MM.1S (cell line): ENCODE measurements around the gene EMILIN2.
"Not testable (repeated sequence)": the region's sequence is repeated elsewhere in the genome, so short reads cannot be mapped to it uniquely, and the experiment has no call there.

Experiments
- DNase-seq: peaks from one replicate; pipeline ENCODE4 v3.0.0-alpha.2; 2015
- H2AFZ ChIP-seq: fragments of 300-600 bp; sonication (generic); 2 replicates; pipeline ENCODE4 v1.6.0; 2016; ENCODE audit warnings: antibody characterized with exemption, low read length
- H3F3A ChIP-seq: fragments of 300-600 bp; sonication (generic); 2 replicates; pipeline ENCODE4 v1.6.1; 2016; ENCODE audit warnings: mild to moderate bottlenecking, antibody characterized with exemption, low read length, moderate library complexity, mixed read lengths; ENCODE audit not compliant: insufficient read depth
- H3K27ac ChIP-seq: fragments of 300-600 bp; sonication (generic); 2 replicates; pipeline ENCODE4 v1.5.1; 2016; ENCODE audit warnings: mild to moderate bottlenecking, low read length
- H3K27me3 ChIP-seq: fragments of 300-600 bp; sonication (generic); replicated peaks from 2 replicates; pipeline ENCODE4 v1.6.0; 2016; ENCODE audit warnings: low read length; ENCODE audit not compliant: insufficient read depth
- H3K36me3 ChIP-seq: fragments of 300-600 bp; sonication (generic); replicated peaks from 2 replicates; pipeline ENCODE4 v1.6.1; 2016; ENCODE audit warnings: mild to moderate bottlenecking, low read length, mixed read lengths; ENCODE audit not compliant: insufficient read depth
- H3K4me1 ChIP-seq: fragments of 300-600 bp; sonication (generic); 2 replicates; pipeline ENCODE4 v1.6.1; 2016; ENCODE audit warnings: low read length, mixed read lengths
- H3K4me2 ChIP-seq: fragments of 300-600 bp; sonication (generic); 2 replicates; pipeline ENCODE4 v1.6.0; 2016; ENCODE audit warnings: low read depth, low read length
- H3K4me3 ChIP-seq: fragments of 300-600 bp; sonication (generic); 2 replicates; pipeline ENCODE4 v1.5.1; 2016; ENCODE audit warnings: low read length, mixed read lengths
- H3K79me2 ChIP-seq: fragments of 300-600 bp; sonication (generic); 2 replicates; pipeline ENCODE4 v1.6.1; 2016; ENCODE audit warnings: mixed run types, low read length, mixed read lengths
- H3K9ac ChIP-seq: fragments of 300-600 bp; sonication (generic); 2 replicates; pipeline ENCODE4 v1.6.1; 2016; ENCODE audit warnings: low read length, mixed read lengths
- H3K9me2 ChIP-seq: fragments of 300-600 bp; sonication (generic); replicated peaks from 2 replicates; pipeline ENCODE4 v1.6.1; 2016; ENCODE audit warnings: mild to moderate bottlenecking, low read length, mixed read lengths; ENCODE audit not compliant: insufficient read depth
- H3K9me3 ChIP-seq: fragments of 300-600 bp; sonication (generic); replicated peaks from 2 replicates; pipeline ENCODE4 v1.6.1; 2016; ENCODE audit warnings: mild to moderate bottlenecking, low read length, mixed read lengths; ENCODE audit not compliant: insufficient read depth
- H4K20me1 ChIP-seq: fragments of 300-600 bp; sonication (generic); 2 replicates; pipeline ENCODE4 v1.6.1; 2016; ENCODE audit warnings: mild to moderate bottlenecking, low read length, moderate library complexity, mixed read lengths; ENCODE audit not compliant: insufficient read depth
- EZH2phosphoT487 ChIP-seq: fragments of 300-600 bp; sonication (generic); IDR thresholded peaks from 2 replicates; pipeline ENCODE4 v1.6.1; 2018; ENCODE audit warnings: antibody characterized with exemption, low read length
- TF ChIP-seq, protein P1 (sequence below): fragments of 300-600 bp; sonication (generic); IDR thresholded peaks from 2 replicates; pipeline ENCODE4 v1.5.1; 2016; ENCODE audit warnings: antibody characterized with exemption, low read length, mixed read lengths

EMILIN2 gene

DNA sequence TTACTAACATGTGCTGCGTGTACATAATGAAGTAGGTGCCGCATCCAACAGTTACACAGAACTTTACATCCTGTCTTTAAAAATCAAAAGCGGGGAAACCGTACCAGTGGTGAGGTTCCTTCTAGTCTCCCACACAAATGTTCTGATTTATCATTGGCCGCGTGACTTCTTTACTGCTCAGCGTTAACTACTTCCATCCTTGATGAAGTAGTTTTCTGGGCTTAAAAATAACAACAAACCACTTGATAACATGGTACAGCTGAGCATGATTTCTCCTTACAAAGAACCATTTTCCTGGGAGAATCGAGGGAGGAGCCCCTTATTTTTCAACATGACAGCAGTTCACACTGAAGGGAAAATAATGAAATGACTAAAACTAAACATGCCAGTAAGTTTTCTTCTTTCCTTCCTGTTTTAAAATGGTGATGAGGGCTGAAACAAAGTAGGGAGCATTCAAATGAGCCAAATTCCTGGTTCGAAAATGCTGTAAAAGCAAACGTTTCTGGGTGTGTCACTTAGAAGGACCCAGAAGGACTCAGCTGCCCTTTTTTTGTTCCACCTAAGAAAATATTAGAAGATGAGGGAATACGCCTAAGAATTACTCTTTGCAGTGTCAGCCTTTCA, 9.9 kb downstream of the EMILIN2 start:
- H3K4me2 ChIP-seq: no peak overlapping the region
- H3F3A ChIP-seq: no peaks in the 10 kb centered on the region
- no peak overlapping the region for H3K9ac ChIP-seq
- no peaks in the 10 kb centered on the region for H3K4me1 ChIP-seq
- no peaks in the 10 kb centered on the region for H4K20me1 ChIP-seq
- H3K36me3 ChIP-seq: no peaks in the 10 kb centered on the region
- no peak for DNase-seq
- no peaks in the 10 kb centered on the region for H3K27me3 ChIP-seq
- no peaks in the 10 kb centered on the region for H3K9me2 ChIP-seq
- no peak overlapping the region for H3K4me3 ChIP-seq
- no peak overlapping the region for H2AFZ ChIP-seq
- no peak overlapping the region for H3K27ac ChIP-seq
- TF ChIP-seq, protein P1, sequence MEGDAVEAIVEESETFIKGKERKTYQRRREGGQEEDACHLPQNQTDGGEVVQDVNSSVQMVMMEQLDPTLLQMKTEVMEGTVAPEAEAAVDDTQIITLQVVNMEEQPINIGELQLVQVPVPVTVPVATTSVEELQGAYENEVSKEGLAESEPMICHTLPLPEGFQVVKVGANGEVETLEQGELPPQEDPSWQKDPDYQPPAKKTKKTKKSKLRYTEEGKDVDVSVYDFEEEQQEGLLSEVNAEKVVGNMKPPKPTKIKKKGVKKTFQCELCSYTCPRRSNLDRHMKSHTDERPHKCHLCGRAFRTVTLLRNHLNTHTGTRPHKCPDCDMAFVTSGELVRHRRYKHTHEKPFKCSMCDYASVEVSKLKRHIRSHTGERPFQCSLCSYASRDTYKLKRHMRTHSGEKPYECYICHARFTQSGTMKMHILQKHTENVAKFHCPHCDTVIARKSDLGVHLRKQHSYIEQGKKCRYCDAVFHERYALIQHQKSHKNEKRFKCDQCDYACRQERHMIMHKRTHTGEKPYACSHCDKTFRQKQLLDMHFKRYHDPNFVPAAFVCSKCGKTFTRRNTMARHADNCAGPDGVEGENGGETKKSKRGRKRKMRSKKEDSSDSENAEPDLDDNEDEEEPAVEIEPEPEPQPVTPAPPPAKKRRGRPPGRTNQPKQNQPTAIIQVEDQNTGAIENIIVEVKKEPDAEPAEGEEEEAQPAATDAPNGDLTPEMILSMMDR: no peak
- no peaks in the 10 kb centered on the region for H3K9me3 ChIP-seq
- no peaks in the 10 kb centered on the region for H3K79me2 ChIP-seq

DNA sequence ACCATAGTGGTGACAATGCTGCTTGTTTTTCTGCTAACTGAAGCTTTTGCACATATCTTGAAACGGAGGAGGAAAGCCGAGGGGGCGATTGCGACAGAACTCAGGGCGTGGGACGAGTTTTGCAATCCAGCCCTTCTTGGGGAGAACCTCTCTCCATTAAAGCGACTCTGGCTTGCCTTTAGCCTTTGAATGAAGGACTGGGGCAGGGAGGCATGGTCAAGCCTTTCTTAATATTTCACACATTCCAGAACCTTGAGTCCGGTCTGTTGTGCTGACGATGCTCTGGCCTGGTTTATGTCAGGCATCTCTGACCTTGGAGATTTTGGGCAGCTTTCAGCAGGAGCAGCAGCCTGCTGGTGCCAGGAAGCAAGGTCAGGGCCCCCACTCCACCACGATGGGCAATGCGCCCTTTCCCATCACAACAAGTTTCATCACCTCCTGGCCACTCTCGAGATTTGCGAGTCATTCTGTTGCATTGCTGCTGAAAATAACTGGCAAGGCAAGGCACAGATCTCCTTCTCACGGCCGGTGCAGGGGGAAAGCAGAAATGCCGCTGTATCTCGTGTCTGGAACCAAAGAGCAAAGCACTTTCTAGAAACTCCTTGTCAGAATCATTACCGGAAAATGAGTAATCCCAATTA, 10.8 kb downstream of the EMILIN2 start:
- H3K9me2 ChIP-seq: no peaks in the 10 kb centered on the region
- H3K27me3 ChIP-seq: no peaks in the 10 kb centered on the region
- no peak overlapping the region for H2AFZ ChIP-seq
- no peak overlapping the region for H3K27ac ChIP-seq
- no peak for DNase-seq
- H4K20me1 ChIP-seq: no peaks in the 10 kb centered on the region
- no peak overlapping the region for H3K9ac ChIP-seq
- no peaks in the 10 kb centered on the region for H3K9me3 ChIP-seq
- no peak for TF ChIP-seq EZH2phosphoT487
- H3K4me1 ChIP-seq: no peaks in the 10 kb centered on the region
- H3K36me3 ChIP-seq: no peaks in the 10 kb centered on the region
- H3K4me2 ChIP-seq: no peak overlapping the region
- no peaks in the 10 kb centered on the region for H3F3A ChIP-seq
- no peak overlapping the region for H3K4me3 ChIP-seq
- H3K79me2 ChIP-seq: no peaks in the 10 kb centered on the region

DNA sequence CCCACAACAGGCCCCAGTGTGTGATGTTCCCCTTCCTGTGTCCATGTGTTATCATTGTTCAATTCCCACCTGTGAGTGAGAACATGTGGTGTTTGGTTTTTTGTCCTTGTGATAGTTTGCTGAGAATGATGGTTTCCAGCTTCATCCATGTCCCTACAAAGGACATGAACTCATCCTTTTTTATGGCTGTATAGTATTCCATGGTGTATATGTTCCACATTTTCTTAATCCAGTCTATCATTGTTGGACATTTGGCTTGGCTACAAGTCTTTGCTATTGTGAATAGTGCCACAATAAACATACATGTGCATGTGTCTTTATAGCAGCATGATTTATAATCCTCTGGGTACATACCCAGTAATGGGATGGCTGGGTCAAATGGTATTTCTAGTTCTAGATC, 13.6 kb downstream of the EMILIN2 start:
- H3K36me3 ChIP-seq, H4K20me1 ChIP-seq, H3K4me2 ChIP-seq, H3F3A ChIP-seq, H3K9ac ChIP-seq, H2AFZ ChIP-seq, H3K9me2 ChIP-seq, H3K79me2 ChIP-seq, H3K27me3 ChIP-seq, H3K4me3 ChIP-seq, H3K4me1 ChIP-seq, H3K9me3 ChIP-seq, H3K27ac ChIP-seq, DNase-seq: not testable (repeated sequence)

DNA sequence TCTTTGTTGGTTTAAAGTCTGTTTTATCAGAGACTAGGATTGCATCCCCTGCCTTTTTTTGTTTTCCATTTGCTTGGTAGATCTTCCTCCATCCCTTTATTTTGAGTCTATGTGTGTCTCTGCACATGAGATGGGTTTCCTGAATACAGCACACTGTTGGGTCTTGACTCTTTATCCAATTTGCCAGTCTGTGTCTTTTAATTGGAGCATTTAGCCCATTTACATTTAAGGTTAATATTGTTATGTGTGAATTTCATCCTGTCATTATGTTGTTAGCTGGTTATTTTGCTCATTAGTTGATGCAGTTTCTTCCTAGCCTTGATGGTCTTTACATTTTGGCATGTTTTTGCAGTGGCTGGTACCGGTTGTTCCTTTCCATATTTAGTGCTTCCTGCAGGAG, 17.2 kb downstream of the EMILIN2 start:
- H3K9me2 ChIP-seq, H3F3A ChIP-seq, H3K9ac ChIP-seq, H2AFZ ChIP-seq, H3K4me1 ChIP-seq, H3K4me3 ChIP-seq, H3K36me3 ChIP-seq, H3K27me3 ChIP-seq, H3K9me3 ChIP-seq, H4K20me1 ChIP-seq, H3K27ac ChIP-seq, H3K4me2 ChIP-seq, DNase-seq, H3K79me2 ChIP-seq: not testable (repeated sequence)

DNA sequence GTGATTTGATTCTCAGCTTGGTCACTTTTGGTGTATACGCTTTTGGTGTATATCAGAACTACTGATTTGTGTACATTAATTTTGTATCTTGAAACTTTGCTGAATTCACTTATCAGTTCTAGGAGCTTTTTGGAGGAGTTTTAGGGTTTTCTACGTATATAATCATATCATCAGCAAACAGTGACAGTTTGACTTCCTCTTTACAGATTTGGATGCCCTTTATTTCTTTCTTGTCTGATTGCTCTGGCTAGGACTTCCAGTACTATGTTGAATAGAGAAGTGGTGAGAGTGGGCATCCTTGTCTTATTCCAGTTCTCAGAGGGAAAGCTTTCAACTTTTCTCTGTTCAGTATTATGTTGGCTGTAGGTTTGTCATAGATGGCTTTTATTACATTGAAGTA, 19.7 kb downstream of the EMILIN2 start:
- H3K4me1 ChIP-seq, H3K9me3 ChIP-seq, H3K4me3 ChIP-seq, H3K36me3 ChIP-seq, H3K27me3 ChIP-seq, H3K4me2 ChIP-seq, H3K27ac ChIP-seq, DNase-seq, H3F3A ChIP-seq, H3K9ac ChIP-seq, H3K79me2 ChIP-seq, H2AFZ ChIP-seq, H4K20me1 ChIP-seq, H3K9me2 ChIP-seq: not testable (repeated sequence)
